Panc1 (cell line): ENCODE data around the gene GRN. TPM values are rescaled to one million over a fixed set of nuclear protein-coding genes. Genes with fewer than 3 reads are reported as not detected.

ENCODE experiments used
- ATAC-seq: fragments of 200-7000 bp; cut with Tn5 transposase; 2 replicates; pipeline ENCODE4 v1.9.1; 2020; ENCODE audit warnings: mild to moderate bottlenecking, moderate library complexity
- Bru-seq: library from RNA; stranded (reverse); fragments of 400-500 nt; gene quantifications from one replicate; lab custom pipeline; 2021; lab: Mats Ljungman, UMichigan
- BruChase-seq, 2 experiments: library from RNA; stranded (reverse); fragments of 400-500 nt; gene quantifications; one replicate each; lab custom pipeline; 2021; lab: Mats Ljungman, UMichigan
- BruUV-seq: library from RNA; stranded (reverse); fragments of 400-500 nt; replicated peaks from 2 replicates; lab custom pipeline; 2021; lab: Mats Ljungman, UMichigan
- CTCF ChIA-PET: fragments of 300-600 bp; sonication (Branson Sonifier 250); formaldehyde crosslinking; loops from one replicate; lab custom pipeline; 2022; ENCODE audit warnings: antibody characterized with exemption; lab: Charles Lee
- POLR2A ChIA-PET: fragments of 300-600 bp; sonication (Branson Sonifier 250); formaldehyde crosslinking; loops from one replicate; lab custom pipeline; 2022; ENCODE audit warnings: antibody characterized with exemption; lab: Charles Lee
- DNase-seq: peaks from one replicate; pipeline ENCODE4 v3.0.0-alpha.2; 2010; ENCODE audit warnings: low read depth, low spot score
- H3K27ac ChIP-seq: 2 replicates; pipeline ENCODE4 v1.5.1; 2011; ENCODE audit warnings: mild to moderate bottlenecking, low read length, inconsistent platforms
- H3K27me3 ChIP-seq: fragments of 200-500 bp; sonication (Bioruptor generic); 2 replicates; pipeline ENCODE4 v1.6.0; 2014; ENCODE audit warnings: low read length, inconsistent platforms; ENCODE audit not compliant: control insufficient read depth, insufficient read depth
- H3K36me3 ChIP-seq: fragments of 200-500 bp; sonication (Bioruptor generic); 2 replicates; pipeline ENCODE4 v1.5.1; 2014; ENCODE audit warnings: inconsistent platforms, mild to moderate bottlenecking, low read length, moderate library complexity; ENCODE audit not compliant: control insufficient read depth, insufficient read depth
- H3K4me1 ChIP-seq: 2 replicates; pipeline ENCODE4 v1.5.1; 2011; ENCODE audit warnings: inconsistent platforms, mild to moderate bottlenecking, low read length, moderate library complexity; ENCODE audit not compliant: control insufficient read depth, insufficient read depth
- H3K4me3 ChIP-seq, 2 experiments: 2 replicates each; pipeline ENCODE4 v1.5.1; 2011 to 2012; ENCODE audit warnings: low read depth in 2 of 2, low read length in 2 of 2, mild to moderate bottlenecking in 2 of 2, inconsistent platforms in 1 of 2, moderate library complexity in 1 of 2
- H3K9me3 ChIP-seq: fragments of 200-500 bp; sonication (Bioruptor generic); 2 replicates; pipeline ENCODE4 v1.5.1; 2014; ENCODE audit warnings: low read depth, mild to moderate bottlenecking, inconsistent platforms, low read length, moderate library complexity; ENCODE audit not compliant: control insufficient read depth, insufficient read depth
- POLR2AphosphoS5 ChIP-seq: IDR thresholded peaks from 2 replicates; pipeline ENCODE4 v1.6.1; 2012; ENCODE audit warnings: mild to moderate bottlenecking, low read depth, low read length, moderate library complexity
- REST ChIP-seq, 2 experiments: IDR thresholded peaks; 2 replicates each; pipeline ENCODE4 v1.6.1; 2011 to 2012; ENCODE audit warnings: low read depth in 2 of 2, control low read depth in 1 of 2, low read length in 1 of 2, mild to moderate bottlenecking in 1 of 2, moderate library complexity in 1 of 2; ENCODE audit not compliant: insufficient read depth in 1 of 2
- SIN3A ChIP-seq: IDR thresholded peaks from 2 replicates; pipeline ENCODE4 v1.6.1; 2012; ENCODE audit warnings: low read depth, mild to moderate bottlenecking, low read length, moderate library complexity, borderline replicate concordance; ENCODE audit not compliant: insufficient read depth
- in situ Hi-C: cut with HindIII; loops from 2 replicates; pipeline ENCODE4 v1.10.0; 2016; ENCODE audit warnings: low sequenced_read_pairs, low pct_unique_long_range_greater_than_20kb
- intact Hi-C: fragments of 100-400 bp; cut with micrococcal nuclease; formaldehyde crosslinking; loops from one replicate; pipeline ENCODE4 v1.10.0; 2022; ENCODE audit not compliant: unreplicated experiment
- long read RNA-seq: library from polyadenylated mRNA; unstranded; transcript quantifications from one replicate; pipeline ENCODE4 v2.0.0, GENCODE V29; 2021; ENCODE audit not compliant: unreplicated experiment
- polyA plus RNA-seq: library from polyadenylated mRNA; unstranded; fragments of >200 nt; gene quantifications from one replicate; pipeline ENCODE4 v1.2.1, GENCODE V29; 2012; ENCODE audit warnings: missing spikeins; ENCODE audit not compliant: insufficient read length
- total RNA-seq: library from RNA; stranded (reverse); gene quantifications from one replicate; pipeline ENCODE4 v1.2.1, GENCODE V29; 2021; ENCODE audit not compliant: unreplicated experiment
- TF ChIP-seq, protein P1 (sequence below): fragments of 450-650 bp; IDR thresholded peaks from 2 replicates; pipeline ENCODE4 v1.5.1; 2017; ENCODE audit warnings: mild to moderate bottlenecking

Gene GRN
- total RNA-seq = 304 TPM
- 858 TPM for polyA plus RNA-seq
- Bru-seq, nascent RNA = percentile 65 among the genes with signal in this experiment
- percentile 62 among the genes with signal in this experiment for BruChase-seq, experiment 1, labeled RNA remaining after a 2-hour chase
- BruChase-seq, experiment 2, labeled RNA remaining after a 6-hour chase = percentile 79 among the genes with signal in this experiment
- long read RNA-seq, transcript GRN-201 (13 exons, 2,342 nt) = major isoform, 277 of 781 reads
- long read RNA-seq, partial matches to known transcripts = 459 of 781 reads
- long read RNA-seq, other reads (novel, unspliced or antisense) = 45 of 781 reads

DNA sequence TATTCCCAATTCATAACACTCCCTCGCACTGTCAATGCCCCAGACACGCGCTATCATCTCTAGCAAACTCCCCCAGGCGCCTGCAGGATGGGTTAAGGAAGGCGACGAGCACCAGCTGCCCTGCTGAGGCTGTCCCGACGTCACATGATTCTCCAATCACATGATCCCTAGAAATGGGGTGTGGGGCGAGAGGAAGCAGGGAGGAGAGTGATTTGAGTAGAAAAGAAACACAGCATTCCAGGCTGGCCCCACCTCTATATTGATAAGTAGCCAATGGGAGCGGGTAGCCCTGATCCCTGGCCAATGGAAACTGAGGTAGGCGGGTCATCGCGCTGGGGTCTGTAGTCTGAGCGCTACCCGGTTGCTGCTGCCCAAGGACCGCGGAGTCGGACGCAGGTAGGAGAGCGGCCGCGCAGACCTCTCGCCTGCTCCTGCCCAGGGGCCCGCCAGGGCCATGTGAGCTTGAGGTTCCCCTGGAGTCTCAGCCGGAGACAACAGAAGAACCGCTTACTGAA is at the start of gene GRN:
Gene GRN, plus strand, starts transcription at position 364 of the 515 bp plus-strand sequence. CDS start 3,863 bp downstream, outside the sequence.
- peak within 1 kb of the TSS; percentile 86 for H3K27ac ChIP-seq
- in situ Hi-C loops = no loop called here
- ATAC-seq = peak; percentile 98
- no peaks in the 10 kb centered on the region for H3K9me3 ChIP-seq
- H3K4me1 ChIP-seq = no peaks in the 10 kb centered on the region
- CTCF ChIA-PET = interaction anchor here (0.6 kb wide), 1 partner anchor 355 kb away, joined by 11 read pairs; no protein-coding TSS in a partner anchor
- TF ChIP-seq POLR2AphosphoS5 (peak; percentile 62), REST (IDR thresholded peaks at IDR 0.05; ENCODE audit: insufficient read depth in 1 of 2, low read depth in 2 of 2, low read length in 1 of 2) (no peak), SIN3A (peak; percentile 88)
- POLR2A ChIA-PET = interaction anchor here (1.3 kb wide), 1 partner anchor 11 kb away, joined by 3 read pairs; no protein-coding TSS in a partner anchor
- no peaks in the 10 kb centered on the region for H3K27me3 ChIP-seq
- peak within 1 kb of the TSS; percentile 95 for H3K4me3 ChIP-seq
- no TSS peak for BruUV-seq
- intact Hi-C loops = no loop called here
- DNase-seq = peak; percentile 87
- H3K36me3 ChIP-seq = peaks cover 4% of the 10 kb centered on the region; the same call in 1 of the 2 replicates

DNA sequence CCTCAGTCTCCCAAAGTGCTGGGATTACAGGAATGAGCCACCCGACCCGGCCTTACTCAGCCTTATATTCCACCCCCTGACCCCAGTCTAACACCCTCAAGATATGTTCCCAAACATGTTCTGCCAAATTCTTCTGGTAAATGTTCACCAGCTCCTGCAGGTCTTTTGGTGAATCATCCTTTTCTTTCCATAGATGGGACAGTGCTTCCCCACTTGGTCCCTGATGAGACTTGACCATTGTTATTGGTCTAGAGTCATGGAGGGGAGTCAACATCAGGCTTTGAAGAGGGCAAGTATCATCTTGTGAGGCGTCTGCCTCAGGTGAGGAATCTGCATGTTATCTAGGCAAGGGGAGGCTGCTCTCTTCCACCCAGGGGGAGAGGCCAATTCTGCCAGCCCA is 47.1 kb upstream of the GRN start:
- DNase-seq = no peak
- no peak for ATAC-seq
- Histone ChIP-seq H3K4me1 (no peaks in the 10 kb centered on the region), H3K27me3 (no peaks in the 10 kb centered on the region), H3K36me3 (no peaks in the 10 kb centered on the region), H3K27ac (no peak overlapping the region), H3K4me3 (no peak overlapping the region), H3K9me3 (no peaks in the 10 kb centered on the region)
- POLR2A ChIA-PET = no interaction called here
- CTCF ChIA-PET = interaction anchor here (0.6 kb wide), 1 partner anchor 30 kb away, joined by 8 read pairs; no protein-coding TSS in a partner anchor
- TF ChIP-seq, protein P1, sequence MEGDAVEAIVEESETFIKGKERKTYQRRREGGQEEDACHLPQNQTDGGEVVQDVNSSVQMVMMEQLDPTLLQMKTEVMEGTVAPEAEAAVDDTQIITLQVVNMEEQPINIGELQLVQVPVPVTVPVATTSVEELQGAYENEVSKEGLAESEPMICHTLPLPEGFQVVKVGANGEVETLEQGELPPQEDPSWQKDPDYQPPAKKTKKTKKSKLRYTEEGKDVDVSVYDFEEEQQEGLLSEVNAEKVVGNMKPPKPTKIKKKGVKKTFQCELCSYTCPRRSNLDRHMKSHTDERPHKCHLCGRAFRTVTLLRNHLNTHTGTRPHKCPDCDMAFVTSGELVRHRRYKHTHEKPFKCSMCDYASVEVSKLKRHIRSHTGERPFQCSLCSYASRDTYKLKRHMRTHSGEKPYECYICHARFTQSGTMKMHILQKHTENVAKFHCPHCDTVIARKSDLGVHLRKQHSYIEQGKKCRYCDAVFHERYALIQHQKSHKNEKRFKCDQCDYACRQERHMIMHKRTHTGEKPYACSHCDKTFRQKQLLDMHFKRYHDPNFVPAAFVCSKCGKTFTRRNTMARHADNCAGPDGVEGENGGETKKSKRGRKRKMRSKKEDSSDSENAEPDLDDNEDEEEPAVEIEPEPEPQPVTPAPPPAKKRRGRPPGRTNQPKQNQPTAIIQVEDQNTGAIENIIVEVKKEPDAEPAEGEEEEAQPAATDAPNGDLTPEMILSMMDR = no peak
- no peak for TF ChIP-seq SIN3A
- TF ChIP-seq POLR2AphosphoS5 = no peak
- no TSS peak for BruUV-seq
- in situ Hi-C loops (no loop called here), intact Hi-C loops (no loop called here)
